GM19023 (cell line): Measurements from ENCODE around the gene ZG16.
"Not testable (repeated sequence)": the region's sequence is repeated elsewhere in the genome, so short reads cannot be mapped to it uniquely, and the experiment has no call there.

Source experiments
- ATAC-seq: cut with Tn5 transposase; IDR thresholded peaks from one replicate; pipeline ENCODE4 v1.9.1; 2021; ENCODE audit warnings: mild to moderate bottlenecking, moderate library complexity; ENCODE audit not compliant: unreplicated experiment

The ZG16 gene

GRCh38 chr16:29783094-29783953 lies 5.3 kb downstream of the ZG16 start:
- ATAC-seq: not testable (repeated sequence)

- no peak for ATAC-seq
Observed at GRCh38 chr16:29784157-29784556, 6.1 kb downstream of the ZG16 start.

- ATAC-seq: no peak
Observed at GRCh38 chr16:29784901-29785500, 6.9 kb downstream of the ZG16 start.

- not testable (repeated sequence) for ATAC-seq
Observed at GRCh38 chr16:29787155-29787554, 9.1 kb downstream of the ZG16 start.

- ATAC-seq: no peak
Observed at GRCh38 chr16:29789775-29790182, 11.7 kb downstream of the ZG16 start.

GRCh38 chr16:29790183-29790948 lies 12.3 kb downstream of the ZG16 start, which contains the start of gene KIF22:
KIF22 (plus strand) TSS chr16:29790751; CDS start chr16:29790760, 9 bp downstream.
- peak; percentile 94 for ATAC-seq

GRCh38 chr16:29790949-29791844 lies 13.1 kb downstream of the ZG16 start:
- ATAC-seq: peak; percentile 20

GRCh38 chr16:29791845-29792807 lies 14.1 kb downstream of the ZG16 start:
- no peak for ATAC-seq

- ATAC-seq: not testable (repeated sequence)
Observed at GRCh38 chr16:29793153-29793552, 15.1 kb downstream of the ZG16 start.

- ATAC-seq: no peak
Observed at GRCh38 chr16:29794231-29794710, 16.2 kb downstream of the ZG16 start.

- no peak for ATAC-seq
Observed at GRCh38 chr16:29802416-29802935, 24.4 kb downstream of the ZG16 start.

- ATAC-seq: no peak
Observed at GRCh38 chr16:29804020-29804419, 26.0 kb downstream of the ZG16 start.

- no peak for ATAC-seq
Observed at GRCh38 chr16:29804455-29805231, 26.6 kb downstream of the ZG16 start.

- ATAC-seq: peak; percentile 49
Observed at GRCh38 chr16:29805232-29806098, 27.4 kb downstream of the ZG16 start.

- ATAC-seq: no peak
Observed at GRCh38 chr16:29806099-29806579, 28.1 kb downstream of the ZG16 start, which contains the start of gene MAZ. MAZ (plus strand) TSS chr16:29806529; CDS start chr16:29806702, 173 bp downstream.

- ATAC-seq: no peak
Observed at GRCh38 chr16:29806641-29807425, 28.8 kb downstream of the ZG16 start.
